ENCODE results near the gene DOP1A. TPM values are rescaled to one million over a fixed set of nuclear protein-coding genes. Genes with fewer than 3 reads are reported as not detected.

The DOP1A gene
- total RNA-seq, 1 donor from 2014 or later = 18.4 TPM

GRCh38 chr6:83119742-83120300 is 52.4 kb downstream of the DOP1A start:
- Mint-ChIP-seq H3K4me3 (no peak overlapping the region), H3K36me3 (ENCODE audit: low read depth) (peaks cover 3% of the 10 kb centered on the region), H3K27ac (ENCODE audit: unreplicated experiment) (no peak overlapping the region), H3K27me3 (ENCODE audit: low read depth) (no peaks in the 10 kb centered on the region), H3K4me1 (no peaks in the 10 kb centered on the region), H3K9me3 (no peaks in the 10 kb centered on the region)
- no peak for DNase-seq (ENCODE audit: low read depth, low spot score)
- TF ChIP-seq CTCF (conservative IDR thresholded peaks at IDR 0.05) = no peak

GRCh38 chr6:83124553-83124952 is 57.1 kb downstream of the DOP1A start:
- no peak overlapping the region for H3K27ac Mint-ChIP-seq (ENCODE audit: unreplicated experiment)
- peaks cover 10% of the 10 kb centered on the region for H3K36me3 Mint-ChIP-seq (ENCODE audit: low read depth)

GRCh38 chr6:83125425-83125824 is 58.0 kb downstream of the DOP1A start:
- H3K27me3 Mint-ChIP-seq (ENCODE audit: low read depth) = no peaks in the 10 kb centered on the region
- H3K36me3 Mint-ChIP-seq (ENCODE audit: low read depth) = peaks cover 10% of the 10 kb centered on the region
- H3K4me3 Mint-ChIP-seq = no peak overlapping the region
- H3K9me3 Mint-ChIP-seq = no peaks in the 10 kb centered on the region
- H3K4me1 Mint-ChIP-seq = no peaks in the 10 kb centered on the region
- H3K27ac Mint-ChIP-seq (ENCODE audit: unreplicated experiment) = no peak overlapping the region
- TF ChIP-seq CTCF (conservative IDR thresholded peaks at IDR 0.05) = no peak
- DNase-seq (ENCODE audit: low read depth, low spot score) = no peak

More at GRCh38 chr6:83124553-83124952, 57.1 kb downstream of the DOP1A start:
- Mint-ChIP-seq H3K4me1 (no peaks in the 10 kb centered on the region), H3K27me3 (ENCODE audit: low read depth) (no peaks in the 10 kb centered on the region), H3K9me3 (no peaks in the 10 kb centered on the region), H3K4me3 (no peak overlapping the region)
- no peak for DNase-seq (ENCODE audit: low read depth, low spot score)
- no peak for TF ChIP-seq CTCF (conservative IDR thresholded peaks at IDR 0.05)

- no peaks in the 10 kb centered on the region for H3K9me3 Mint-ChIP-seq
- no peak for DNase-seq (ENCODE audit: low read depth, low spot score)
- peaks cover 10% of the 10 kb centered on the region for H3K36me3 Mint-ChIP-seq (ENCODE audit: low read depth)
- no peak for TF ChIP-seq CTCF (conservative IDR thresholded peaks at IDR 0.05)
- no peaks in the 10 kb centered on the region for H3K4me1 Mint-ChIP-seq
- H3K4me3 Mint-ChIP-seq = no peak overlapping the region
- H3K27ac Mint-ChIP-seq (ENCODE audit: unreplicated experiment) = no peak overlapping the region
- no peaks in the 10 kb centered on the region for H3K27me3 Mint-ChIP-seq (ENCODE audit: low read depth)
These were observed 58.8 kb downstream of the DOP1A start for GRCh38 chr6:83126223-83126622.

- no peak overlapping the region for H3K4me3 Mint-ChIP-seq
- peak overlapping the region; percentile 5 for H3K27ac Mint-ChIP-seq (ENCODE audit: unreplicated experiment)
- TF ChIP-seq CTCF (conservative IDR thresholded peaks at IDR 0.05) = no peak
- H3K27me3 Mint-ChIP-seq (ENCODE audit: low read depth) = no peaks in the 10 kb centered on the region
- no peaks in the 10 kb centered on the region for H3K4me1 Mint-ChIP-seq
- H3K9me3 Mint-ChIP-seq = no peaks in the 10 kb centered on the region
- peaks cover 10% of the 10 kb centered on the region for H3K36me3 Mint-ChIP-seq (ENCODE audit: low read depth)
- DNase-seq (ENCODE audit: low read depth, low spot score) = no peak
These were observed 59.3 kb downstream of the DOP1A start for GRCh38 chr6:83126807-83127206.
